ENCODE results near the gene DQX1. TPM values are rescaled to one million over a fixed set of nuclear protein-coding genes. Genes with fewer than 3 reads are reported as not detected.

The DQX1 gene
- total RNA-seq, 1 experiment from 2014 or later: 1.3 TPM

GRCh38 chr2:74507145-74507925, 18.7 kb downstream of the DQX1 start, which contains the start of gene PCGF1:
TSS of gene PCGF1 (minus strand) at chr2:74507695. CDS start at chr2:74507668, 27 bp downstream.
- Histone ChIP-seq H3K27ac (peak within 1 kb of the TSS; percentile 73), H2AFZ (peak within 1 kb of the TSS; percentile 95), H3K4me3 (peak within 1 kb of the TSS; percentile 64), H3K4me1 (replicated peaks; ENCODE audit: insufficient read depth) (peaks cover 26% of the 10 kb centered on the region), H3K4me2 (peak within 1 kb of the TSS; percentile 99), H3K36me3 (ENCODE audit: low read depth) (0 out of 2 replicates have a peak, but pooled peaks cover 10% of the 10 kb centered on the region), H3F3A (ENCODE audit: insufficient read depth, low read depth) (peaks cover 19% of the 10 kb centered on the region; the same call in 1 of the 2 replicates), H4K20me1 (ENCODE audit: insufficient read depth) (no peaks in the 10 kb centered on the region), H3K79me2 (ENCODE audit: low read depth) (peaks cover 23% of the 10 kb centered on the region), H3K27me3 (ENCODE audit: insufficient read depth, low read depth) (no peaks in the 10 kb centered on the region), H3K9me2 (ENCODE audit: insufficient read depth) (no peaks in the 10 kb centered on the region), H3K9me3 (ENCODE audit: insufficient read depth, low read depth) (no peaks in the 10 kb centered on the region)
- intact Hi-C loops (cut with micrococcal nuclease; ENCODE audit: unreplicated experiment): loop anchor here (1.0 to 10.0 kb wide), 4 partner anchors 22 to 337 kb away; partner anchors contain the start of genes AUP1, HTRA2, INO80B and TTC31
- peak; percentile 97 for DNase-seq
- CTCF ChIA-PET: interaction anchor here (0.7 kb wide), 1 partner anchor 685 kb away, joined by 4 read pairs; no protein-coding TSS in a partner anchor
- no peak for TF ChIP-seq EZH2 (IDR thresholded peaks at IDR 0.05; ENCODE audit: low read depth)
- peak; percentile 54 for TF ChIP-seq CTCF (conservative IDR thresholded peaks at IDR 0.05)
- no TSS peak for BruUV-seq (replicated peaks)
- POLR2A ChIA-PET (ENCODE audit: unreplicated experiment): no interaction called here

DNA sequence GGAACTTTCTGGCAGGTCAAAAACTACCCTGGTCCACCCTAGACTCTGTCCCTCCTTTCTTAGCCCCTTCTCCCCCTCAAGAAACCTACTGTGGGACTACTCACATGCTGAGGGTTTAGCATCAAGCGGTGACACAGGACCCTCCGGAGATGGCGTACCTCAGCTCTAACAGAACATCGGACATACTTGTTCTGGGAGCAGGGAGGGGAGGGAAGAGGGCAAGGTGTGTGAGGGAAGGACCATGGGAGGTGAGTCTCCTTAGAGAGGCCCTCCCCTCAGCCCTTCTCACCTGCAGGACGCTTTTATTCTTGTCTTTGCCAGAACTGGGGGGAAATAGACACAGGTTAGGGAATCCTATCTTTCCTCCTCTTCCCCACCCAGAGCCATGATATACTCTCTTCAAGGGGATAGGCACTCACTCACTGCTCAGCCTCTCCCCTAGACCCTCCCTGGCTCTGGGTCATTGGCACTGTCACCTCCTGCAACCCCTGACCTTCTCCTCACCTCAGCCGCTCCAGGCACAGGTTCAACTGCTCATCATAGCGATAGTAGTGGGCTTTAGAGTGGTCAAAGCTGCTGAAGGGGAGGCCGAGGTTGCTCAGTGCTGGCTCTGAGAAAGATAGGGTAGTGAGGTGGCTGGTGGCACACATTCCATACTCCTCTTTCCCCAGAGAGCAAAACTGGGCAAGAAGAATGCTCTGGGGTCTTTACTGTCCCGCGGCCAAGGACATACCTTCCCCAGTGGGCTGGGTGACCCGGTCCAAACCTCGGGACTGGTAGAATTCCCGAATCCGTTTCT, 20.4 kb downstream of the DQX1 start:
- H3K9me3 ChIP-seq (ENCODE audit: insufficient read depth, low read depth): no peaks in the 10 kb centered on the region
- H3F3A ChIP-seq (ENCODE audit: insufficient read depth, low read depth): peaks cover 29% of the 10 kb centered on the region; the same call in 1 of the 2 replicates
- ChIA-PET POLR2A (ENCODE audit: unreplicated experiment) (no interaction called here), CTCF (no interaction called here)
- H3K4me2 ChIP-seq: peak overlapping the region; percentile 99
- H3K36me3 ChIP-seq (ENCODE audit: low read depth): 0 out of 2 replicates have a peak, but pooled peaks cover 10% of the 10 kb centered on the region
- H4K20me1 ChIP-seq (ENCODE audit: insufficient read depth): no peaks in the 10 kb centered on the region
- H3K79me2 ChIP-seq (ENCODE audit: low read depth): peaks cover 23% of the 10 kb centered on the region
- intact Hi-C loops (cut with micrococcal nuclease; ENCODE audit: unreplicated experiment): loop anchor here (2.0 to 10.0 kb wide), 2 partner anchors 51 to 339 kb away; partner anchors contain the start of gene INO80B
- H2AFZ ChIP-seq: no peak overlapping the region
- peak overlapping the region; percentile 64; the same call in 1 of the 2 replicates for H3K4me3 ChIP-seq
- H3K27ac ChIP-seq: no peak overlapping the region
- no peak for DNase-seq
- no TSS peak for BruUV-seq (replicated peaks)
- no peaks in the 10 kb centered on the region for H3K27me3 ChIP-seq (ENCODE audit: insufficient read depth, low read depth)
- H3K9me2 ChIP-seq (ENCODE audit: insufficient read depth): no peaks in the 10 kb centered on the region
- H3K4me1 ChIP-seq (replicated peaks; ENCODE audit: insufficient read depth): peaks cover 26% of the 10 kb centered on the region
- no peak for TF ChIP-seq CTCF (conservative IDR thresholded peaks at IDR 0.05)
- TF ChIP-seq EZH2 (IDR thresholded peaks at IDR 0.05; ENCODE audit: low read depth): no peak

DNA sequence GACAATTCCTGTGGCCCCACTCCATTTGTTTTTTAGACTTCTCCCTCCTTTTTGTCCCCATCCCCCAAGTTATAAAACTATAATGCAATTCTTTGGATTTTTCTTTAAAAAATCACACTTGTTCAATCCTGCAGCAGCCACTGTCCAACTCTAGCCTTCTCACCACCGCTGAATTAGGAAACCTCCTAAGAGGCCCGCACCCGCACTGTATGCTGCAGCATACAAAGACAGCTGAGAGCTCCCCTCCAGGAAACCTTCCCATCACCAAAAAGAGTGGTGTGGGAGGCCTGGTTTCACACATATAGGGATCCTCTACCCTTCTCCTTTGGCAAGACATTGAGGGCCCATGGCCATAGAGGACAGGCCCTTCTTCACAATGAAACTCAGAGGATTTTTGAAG, 21.4 kb downstream of the DQX1 start:
- Histone ChIP-seq H3K4me3 (no peak overlapping the region), H3K79me2 (ENCODE audit: low read depth) (peaks cover 23% of the 10 kb centered on the region), H3K9me3 (ENCODE audit: insufficient read depth, low read depth) (no peaks in the 10 kb centered on the region), H2AFZ (no peak overlapping the region), H3K36me3 (ENCODE audit: low read depth) (0 out of 2 replicates have a peak, but pooled peaks cover 10% of the 10 kb centered on the region), H3F3A (ENCODE audit: insufficient read depth, low read depth) (peaks cover 35% of the 10 kb centered on the region; the same call in 1 of the 2 replicates), H3K27ac (no peak overlapping the region), H3K27me3 (ENCODE audit: insufficient read depth, low read depth) (no peaks in the 10 kb centered on the region), H3K4me2 (no peak overlapping the region), H3K9me2 (ENCODE audit: insufficient read depth) (no peaks in the 10 kb centered on the region), H4K20me1 (ENCODE audit: insufficient read depth) (no peaks in the 10 kb centered on the region), H3K4me1 (replicated peaks; ENCODE audit: insufficient read depth) (peaks cover 26% of the 10 kb centered on the region)
- intact Hi-C loops (cut with micrococcal nuclease; ENCODE audit: unreplicated experiment): loop anchor here (10.0 kb wide), 1 partner anchor 340 kb away; no protein-coding TSS in a partner anchor
- BruUV-seq (replicated peaks): no TSS peak
- TF ChIP-seq EZH2 (IDR thresholded peaks at IDR 0.05; ENCODE audit: low read depth): no peak
- TF ChIP-seq CTCF (conservative IDR thresholded peaks at IDR 0.05): no peak
- ChIA-PET CTCF (no interaction called here), POLR2A (ENCODE audit: unreplicated experiment) (no interaction called here)
- DNase-seq: no peak

Data from PC-9 (cell line).